CD4-positive, alpha-beta T cell (primary cell): ENCODE results near the gene MYH11. TPM values are rescaled to one million over a fixed set of nuclear protein-coding genes. Genes with fewer than 3 reads are reported as not detected.

Experiments used
- ATAC-seq: fragments of 200-7000 bp; cut with Tn5 transposase; one replicate; pipeline ENCODE4 v1.10.0; 2022; ENCODE audit warnings: mild to moderate bottlenecking; ENCODE audit not compliant: poor library complexity
- CTCF ChIA-PET: fragments of 350-600 bp; sonication (Branson Sonifier 250); formaldehyde crosslinking; loops from one replicate; lab custom pipeline; 2021; ENCODE audit warnings: antibody characterized with exemption, inconsistent platforms; lab: Charles Lee
- POLR2A ChIA-PET: fragments of 350-600 bp; sonication (Branson Sonifier 250); formaldehyde crosslinking; loops from one replicate; lab custom pipeline; 2021; ENCODE audit warnings: antibody characterized with exemption, inconsistent platforms; lab: Charles Lee
- DNase-seq, 14 experiments: peaks; one replicate each; pipeline ENCODE4 v3.0.0-alpha.2; 2013 to 2020; ENCODE audit warnings: mixed read lengths in 2 of 14
- H3K27ac ChIP-seq, 2 donors: one replicate each; pipeline versions ENCODE4 v1.5.1 to v1.7.0; 2013; ENCODE audit warnings: low read length in 2 of 2, low read depth in 1 of 2, mild to moderate bottlenecking in 1 of 2
- H3K27me3 ChIP-seq, 2 experiments: 1 replicate in 1 of 2; 2 replicates in 1 of 2; pipeline versions ENCODE4 v1.6.1 to v1.7.0; 2013; ENCODE audit warnings: low read length in 2 of 2, control low read depth in 1 of 2, mild to moderate bottlenecking in 1 of 2, moderate library complexity in 1 of 2; ENCODE audit not compliant: insufficient read depth in 2 of 2, control insufficient read depth in 1 of 2
- H3K36me3 ChIP-seq: one replicate; pipeline ENCODE4 v1.6.1; 2013; ENCODE audit warnings: low read length, control low read depth; ENCODE audit not compliant: insufficient read depth
- H3K4me1 ChIP-seq: one replicate; pipeline ENCODE4 v1.6.1; 2013; ENCODE audit warnings: low read length, control low read depth; ENCODE audit not compliant: insufficient read depth
- H3K4me3 ChIP-seq: one replicate; pipeline ENCODE4 v1.5.1; 2013; ENCODE audit warnings: mild to moderate bottlenecking, low read length, moderate library complexity
- H3K9me3 ChIP-seq, 2 experiments: 1 replicate in 1 of 2; 2 replicates in 1 of 2; pipeline versions ENCODE4 v1.6.1 to v1.7.0; 2013; ENCODE audit warnings: low read length in 2 of 2, mild to moderate bottlenecking in 2 of 2, control low read depth in 1 of 2, moderate library complexity in 1 of 2; ENCODE audit not compliant: control insufficient read depth in 1 of 2, insufficient read depth in 1 of 2
- H3K27ac Mint-ChIP-seq: one replicate; pipeline ENCODE4 v1.8.0; 2020; ENCODE audit warnings: mixed read lengths
- H3K27me3 Mint-ChIP-seq: one replicate; pipeline ENCODE4 v1.8.0; 2021; ENCODE audit warnings: mixed read lengths
- H3K36me3 Mint-ChIP-seq: one replicate; pipeline ENCODE4 v1.8.0; 2021; ENCODE audit warnings: low read depth, mixed read lengths
- H3K4me1 Mint-ChIP-seq: one replicate; pipeline ENCODE4 v1.8.0; 2021; ENCODE audit warnings: low read depth, mixed read lengths
- H3K4me3 Mint-ChIP-seq: one replicate; pipeline ENCODE4 v1.8.0; 2020; ENCODE audit warnings: mild to moderate bottlenecking, mixed read lengths
- H3K9me3 Mint-ChIP-seq: one replicate; pipeline ENCODE4 v1.8.0; 2020; ENCODE audit warnings: mixed read lengths
- CTCF ChIP-seq: fragments of 200-600 bp; IDR thresholded peaks from one replicate; pipeline ENCODE4 v1.8.0; 2022; ENCODE audit warnings: antibody characterized with exemption, mild to moderate bottlenecking
- intact Hi-C, 2 experiments: fragments of 100-400 bp; cut with DNase I in 1 of 2; cut with micrococcal nuclease in 1 of 2; formaldehyde crosslinking; loops; one replicate each; pipeline versions ENCODE4 v1.15.1 to v1.9.0; 2023 to 2025; cut with DNase I, micrococcal nuclease
- total RNA-seq, 174 experiments: library from RNA in 2 of 174; stranded (reverse) in 2 of 174; gene quantifications; one replicate each; pipeline ENCODE4 v1.2.3 and lab custom pipeline; 2021 to 2026

MYH11 gene
- total RNA-seq, 2 experiments from 2014 or later, result not detected

GRCh38 chr16:15786501-15786900 lies 70.3 kb downstream of the MYH11 start:
- Histone ChIP-seq H3K27me3 (no peaks in the 10 kb centered on the region), H3K4me3 (no peak overlapping the region), H3K27ac (no peak overlapping the region), H3K36me3 (no peaks in the 10 kb centered on the region), H3K9me3 (no peaks in the 10 kb centered on the region), H3K4me1 (no peaks in the 10 kb centered on the region)
- peaks cover 4% of the 10 kb centered on the region for H3K27me3 Mint-ChIP-seq
- ATAC-seq (no peak), DNase-seq (no peak)
- H3K27ac Mint-ChIP-seq, result no peak overlapping the region
- intact Hi-C loops, result no loop called here
- H3K4me3 Mint-ChIP-seq, result no peak overlapping the region
- ChIA-PET POLR2A (no interaction called here), CTCF (no interaction called here)
- no peaks in the 10 kb centered on the region for H3K4me1 Mint-ChIP-seq
- H3K36me3 Mint-ChIP-seq, result no peaks in the 10 kb centered on the region
- no peak for TF ChIP-seq CTCF
- H3K9me3 Mint-ChIP-seq, result no peaks in the 10 kb centered on the region

- Mint-ChIP-seq H3K27ac (no peak overlapping the region), H3K36me3 (no peaks in the 10 kb centered on the region), H3K4me1 (no peaks in the 10 kb centered on the region), H3K27me3 (peaks cover 4% of the 10 kb centered on the region), H3K9me3 (no peaks in the 10 kb centered on the region), H3K4me3 (no peak overlapping the region)
- intact Hi-C loops, result no loop called here
- DNase-seq (no peak), ATAC-seq (no peak)
- no peak overlapping the region for H3K27ac ChIP-seq
- no peak overlapping the region for H3K4me3 ChIP-seq
- ChIA-PET POLR2A (no interaction called here), CTCF (no interaction called here)
- H3K9me3 ChIP-seq, result no peaks in the 10 kb centered on the region
- H3K4me1 ChIP-seq, result no peaks in the 10 kb centered on the region
- no peaks in the 10 kb centered on the region for H3K27me3 ChIP-seq
- H3K36me3 ChIP-seq, result no peaks in the 10 kb centered on the region
- TF ChIP-seq CTCF, result no peak
These were observed 71.3 kb downstream of the MYH11 start for GRCh38 chr16:15785386-15786059.

GRCh38 chr16:15783985-15784384 lies 72.8 kb downstream of the MYH11 start:
- H3K4me1 Mint-ChIP-seq, result no peaks in the 10 kb centered on the region
- POLR2A ChIA-PET, result no interaction called here
- peaks cover 4% of the 10 kb centered on the region for H3K27me3 Mint-ChIP-seq
- Histone ChIP-seq H3K27ac (no peak overlapping the region), H3K4me1 (no peaks in the 10 kb centered on the region), H3K36me3 (no peaks in the 10 kb centered on the region), H3K27me3 (no peaks in the 10 kb centered on the region), H3K4me3 (no peak overlapping the region), H3K9me3 (no peaks in the 10 kb centered on the region)
- TF ChIP-seq CTCF, result no peak
- no peaks in the 10 kb centered on the region for H3K36me3 Mint-ChIP-seq
- intact Hi-C loops, result no loop called here
- ATAC-seq (no peak), DNase-seq (no peak)
- H3K4me3 Mint-ChIP-seq, result no peak overlapping the region
- no peak overlapping the region for H3K27ac Mint-ChIP-seq
- no peaks in the 10 kb centered on the region for H3K9me3 Mint-ChIP-seq
- CTCF ChIA-PET, result no interaction called here
